Neural cell (in vitro differentiated cells): ENCODE results near the gene MSLN. TPM values are rescaled to one million over a fixed set of nuclear protein-coding genes. Genes with fewer than 3 reads are reported as not detected.

ENCODE experiments used
- H2AFZ ChIP-seq: fragments of 200-600, 300-800 bp; sonication (generic), shearing (Covaris generic); 2 replicates; pipeline ENCODE4 v1.6.0; 2014; ENCODE audit warnings: low read depth, mild to moderate bottlenecking, antibody characterized with exemption, low read length, moderate library complexity
- H3F3A ChIP-seq: fragments of 200-600 bp; shearing (Covaris generic); 2 replicates; pipeline ENCODE4 v1.6.1; 2016; ENCODE audit warnings: mild to moderate bottlenecking, moderate library complexity, mixed read lengths, antibody characterized with exemption, low read length; ENCODE audit not compliant: insufficient read depth, poor library complexity, severe bottlenecking
- H3K27ac ChIP-seq: fragments of 200-600, 300-800 bp; sonication (generic), shearing (Covaris generic); 2 replicates; pipeline ENCODE4 v1.5.1; 2014; ENCODE audit warnings: mild to moderate bottlenecking, low read length, moderate library complexity
- H3K27me3 ChIP-seq: fragments of 300-800, 200-600 bp; sonication (generic), shearing (Covaris generic); 2 replicates; pipeline ENCODE4 v1.6.0; 2014; ENCODE audit warnings: mild to moderate bottlenecking, low read depth, low read length, moderate library complexity; ENCODE audit not compliant: insufficient read depth
- H3K36me3 ChIP-seq: fragments of 300-800, 200-600 bp; sonication (generic), shearing (Covaris generic); 2 replicates; pipeline ENCODE4 v1.5.1; 2014; ENCODE audit warnings: mild to moderate bottlenecking, antibody characterized with exemption, low read length, moderate library complexity; ENCODE audit not compliant: insufficient read depth
- H3K4me2 ChIP-seq: fragments of 300-800, 200-600 bp; sonication (generic), shearing (Covaris generic); 2 replicates; pipeline ENCODE4 v1.6.0; 2014; ENCODE audit warnings: mild to moderate bottlenecking, low read length
- H3K4me3 ChIP-seq: fragments of 300-800, 200-600 bp; sonication (generic), shearing (Covaris generic); 2 replicates; pipeline ENCODE4 v1.5.1; 2014; ENCODE audit warnings: mild to moderate bottlenecking, low read length, moderate library complexity
- H3K79me2 ChIP-seq: fragments of 200-600 bp; shearing (Covaris generic); replicated peaks from 2 replicates; pipeline ENCODE4 v1.6.0; 2014; ENCODE audit warnings: mild to moderate bottlenecking, low read length, moderate library complexity; ENCODE audit not compliant: insufficient read depth
- H3K9ac ChIP-seq: fragments of 300-800, 200-600 bp; sonication (generic), shearing (Covaris generic); 2 replicates; pipeline ENCODE4 v1.6.1; 2016; ENCODE audit warnings: mild to moderate bottlenecking, low read length, mixed read lengths
- H3K9me2 ChIP-seq: fragments of 200-600 bp; shearing (Covaris generic); 2 replicates; pipeline ENCODE4 v1.6.1; 2016; ENCODE audit warnings: mild to moderate bottlenecking, low read length, mixed read lengths; ENCODE audit not compliant: insufficient read depth
- H3K9me3 ChIP-seq: fragments of 200-600, 300-800 bp; sonication (generic), shearing (Covaris generic); 2 replicates; pipeline ENCODE4 v1.6.1; 2016; ENCODE audit warnings: mild to moderate bottlenecking, mixed run types, low read length, moderate library complexity, mixed read lengths
- H4K20me1 ChIP-seq: fragments of 200-600 bp; shearing (Covaris generic); 2 replicates; pipeline ENCODE4 v1.6.1; 2016; ENCODE audit warnings: mild to moderate bottlenecking, mixed run types; ENCODE audit not compliant: insufficient read depth
- CTCF ChIP-seq: fragments of 450-650 bp; IDR thresholded peaks from 2 replicates; pipeline ENCODE4 v1.5.1; 2014; ENCODE audit warnings: antibody characterized with exemption, mild to moderate bottlenecking, moderate library complexity; ENCODE audit not compliant: poor library complexity, severe bottlenecking
- EP300 ChIP-seq: fragments of 450-650 bp; conservative IDR thresholded peaks from 2 replicates; pipeline ENCODE4 v1.6.1; 2014; ENCODE audit warnings: antibody characterized with exemption, mild to moderate bottlenecking, moderate library complexity; ENCODE audit not compliant: poor library complexity, severe bottlenecking
- EZH2 ChIP-seq: fragments of 200-600, 300-800 bp; shearing (Covaris generic), sonication (generic); IDR thresholded peaks from 2 replicates; pipeline ENCODE4 v1.6.1; 2014; ENCODE audit warnings: antibody characterized with exemption, low read length, borderline replicate concordance, mild to moderate bottlenecking; ENCODE audit not compliant: insufficient read depth, poor library complexity, severe bottlenecking
- MXI1 ChIP-seq: fragments of 450-650 bp; conservative IDR thresholded peaks from 2 replicates; pipeline ENCODE4 v1.6.1; 2014; ENCODE audit warnings: antibody characterized with exemption, mild to moderate bottlenecking; ENCODE audit not compliant: poor library complexity, severe bottlenecking
- POLR2AphosphoS5 ChIP-seq: IDR thresholded peaks from 2 replicates; pipeline ENCODE4 v1.6.1; 2012
- RAD21 ChIP-seq: fragments of 450-650 bp; conservative IDR thresholded peaks from 2 replicates; pipeline ENCODE4 v1.6.1; 2014; ENCODE audit warnings: antibody characterized with exemption, mild to moderate bottlenecking, moderate library complexity
- REST ChIP-seq: IDR thresholded peaks from 2 replicates; pipeline ENCODE4 v1.6.1; 2012; ENCODE audit warnings: borderline replicate concordance
- SMC3 ChIP-seq: fragments of 450-650 bp; conservative IDR thresholded peaks from 2 replicates; pipeline ENCODE4 v1.6.1; 2014; ENCODE audit warnings: antibody characterized with exemption, mild to moderate bottlenecking, moderate library complexity; ENCODE audit not compliant: poor library complexity
- TAF1 ChIP-seq: IDR thresholded peaks from 2 replicates; pipeline ENCODE4 v1.6.1; 2012; ENCODE audit warnings: low read depth
- polyA plus RNA-seq: library from polyadenylated mRNA; depleted of rRNA; stranded (reverse); fragments of >200 nt; gene quantifications from 2 replicates; pipeline ENCODE4 v1.2.3, GENCODE V29; 2014

The MSLN gene
- polyA plus RNA-seq, 1 donor from 2014 or later: 0.63 TPM

GRCh38 chr16:778447-778846, 17.9 kb downstream of the MSLN start:
- Histone ChIP-seq H3K27me3 (no peaks in the 10 kb centered on the region), H3K27ac (no peak overlapping the region), H3K4me2 (no peak overlapping the region), H3K36me3 (no peaks in the 10 kb centered on the region), H3K9me3 (no peaks in the 10 kb centered on the region), H3K79me2 (no peaks in the 10 kb centered on the region), H2AFZ (no peak overlapping the region), H3K4me3 (no peak overlapping the region), H3K9ac (no peak overlapping the region), H3K9me2 (no peaks in the 10 kb centered on the region), H3F3A (no peaks in the 10 kb centered on the region), H4K20me1 (no peaks in the 10 kb centered on the region)
- no peak for TF ChIP-seq EP300
- TF ChIP-seq TAF1: no peak
- no peak for TF ChIP-seq EZH2
- TF ChIP-seq SMC3: no peak
- TF ChIP-seq POLR2AphosphoS5: no peak
- no peak for TF ChIP-seq CTCF
- no peak for TF ChIP-seq RAD21
- TF ChIP-seq MXI1: no peak
- no peak for TF ChIP-seq REST

GRCh38 chr16:778909-779527, 18.5 kb downstream of the MSLN start:
- H3K27me3 ChIP-seq: no peaks in the 10 kb centered on the region
- TF ChIP-seq EP300 (no peak), POLR2AphosphoS5 (no peak), TAF1 (no peak), CTCF (no peak), MXI1 (no peak), EZH2 (no peak), RAD21 (no peak), SMC3 (no peak), REST (no peak)
- H3K9me3 ChIP-seq: no peaks in the 10 kb centered on the region
- no peak overlapping the region for H3K27ac ChIP-seq
- no peaks in the 10 kb centered on the region for H3F3A ChIP-seq
- H3K9ac ChIP-seq: no peak overlapping the region
- no peak overlapping the region for H3K4me2 ChIP-seq
- no peaks in the 10 kb centered on the region for H3K9me2 ChIP-seq
- H2AFZ ChIP-seq: no peak overlapping the region
- H3K4me3 ChIP-seq: no peak overlapping the region
- no peaks in the 10 kb centered on the region for H3K79me2 ChIP-seq
- H3K36me3 ChIP-seq: no peaks in the 10 kb centered on the region
- no peaks in the 10 kb centered on the region for H4K20me1 ChIP-seq
